Measurements from ENCODE around the gene ANKRD12.

DNA sequence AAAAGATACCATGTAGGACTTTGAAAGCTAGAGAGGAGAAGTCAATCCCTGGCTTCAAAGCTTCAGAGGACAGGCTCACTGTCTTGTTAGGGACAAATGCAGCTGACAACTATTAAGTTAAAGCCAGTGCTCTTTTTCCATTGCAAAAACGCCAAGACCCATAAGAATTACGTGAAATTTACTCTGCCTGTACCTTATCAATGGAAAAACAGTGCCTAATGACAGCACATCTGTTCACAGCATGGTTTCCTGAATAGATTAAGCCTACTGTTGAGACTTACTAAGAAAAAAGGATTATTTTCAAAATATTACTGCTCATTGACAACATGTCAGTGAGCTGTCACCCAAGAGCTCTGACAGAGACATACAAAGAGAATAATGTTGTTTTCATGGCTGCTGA lies 52.9 kb downstream of the ANKRD12 start:
- TF ChIP-seq, protein P1, sequence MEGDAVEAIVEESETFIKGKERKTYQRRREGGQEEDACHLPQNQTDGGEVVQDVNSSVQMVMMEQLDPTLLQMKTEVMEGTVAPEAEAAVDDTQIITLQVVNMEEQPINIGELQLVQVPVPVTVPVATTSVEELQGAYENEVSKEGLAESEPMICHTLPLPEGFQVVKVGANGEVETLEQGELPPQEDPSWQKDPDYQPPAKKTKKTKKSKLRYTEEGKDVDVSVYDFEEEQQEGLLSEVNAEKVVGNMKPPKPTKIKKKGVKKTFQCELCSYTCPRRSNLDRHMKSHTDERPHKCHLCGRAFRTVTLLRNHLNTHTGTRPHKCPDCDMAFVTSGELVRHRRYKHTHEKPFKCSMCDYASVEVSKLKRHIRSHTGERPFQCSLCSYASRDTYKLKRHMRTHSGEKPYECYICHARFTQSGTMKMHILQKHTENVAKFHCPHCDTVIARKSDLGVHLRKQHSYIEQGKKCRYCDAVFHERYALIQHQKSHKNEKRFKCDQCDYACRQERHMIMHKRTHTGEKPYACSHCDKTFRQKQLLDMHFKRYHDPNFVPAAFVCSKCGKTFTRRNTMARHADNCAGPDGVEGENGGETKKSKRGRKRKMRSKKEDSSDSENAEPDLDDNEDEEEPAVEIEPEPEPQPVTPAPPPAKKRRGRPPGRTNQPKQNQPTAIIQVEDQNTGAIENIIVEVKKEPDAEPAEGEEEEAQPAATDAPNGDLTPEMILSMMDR (conservative IDR thresholded peaks at IDR 0.05; ENCODE audit: low read length) = no peak
- TF ChIP-seq EZH2phosphoT487 (IDR thresholded peaks at IDR 0.05; ENCODE audit: borderline replicate concordance) = no peak

Data from Loucy (cell line).